ENCODE measurements around the gene ATG16L1.

GRCh38 chr2:233270366-233270765 is 18.9 kb downstream of the ATG16L1 start:
- no peak for TF ChIP-seq CTCF (conservative IDR thresholded peaks at IDR 0.05; ENCODE audit: low read depth, low read length)
- TF ChIP-seq EZH2 (IDR thresholded peaks at IDR 0.05; ENCODE audit: borderline replicate concordance, low read depth, low read length, poor library complexity, severe bottlenecking): no peak
